Non-pigmented ciliary epithelial cell (primary cell): ENCODE results near the gene TNFAIP3.

Experiments
- DNase-seq: peaks from one replicate; pipeline ENCODE4 v3.0.0-alpha.2; 2010; ENCODE audit warnings: low read depth

The TNFAIP3 gene

DNA sequence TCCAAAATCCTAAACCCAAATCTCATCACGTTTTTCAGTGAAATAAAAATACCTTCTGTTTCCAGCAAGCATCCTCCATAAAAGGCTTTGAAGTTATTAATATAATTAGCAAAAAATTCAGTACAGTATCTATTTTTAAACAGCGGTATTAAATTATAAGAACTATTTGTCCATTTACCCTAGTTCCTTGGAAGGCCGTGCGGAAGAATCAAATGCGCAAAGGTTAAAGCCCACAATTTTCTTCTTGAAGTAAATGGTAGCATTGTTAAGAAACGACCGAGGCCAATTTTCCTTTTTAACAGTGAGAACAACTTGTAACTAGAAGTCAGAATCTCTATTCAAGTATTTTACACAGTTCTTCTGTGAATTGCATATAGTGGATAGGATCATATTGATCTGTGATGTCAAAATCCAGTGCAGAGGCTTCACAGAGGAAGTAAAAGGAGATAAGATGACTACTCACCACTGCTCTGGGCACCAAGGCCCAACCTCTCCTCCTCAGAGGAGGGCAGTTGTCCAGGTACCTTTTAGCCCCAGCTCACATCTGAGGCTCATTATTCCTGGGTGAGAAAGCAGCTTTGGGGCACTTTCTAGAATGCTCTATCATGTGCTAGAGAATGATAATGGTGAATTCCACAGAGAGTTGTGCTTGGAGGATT is 36.3 kb downstream of the TNFAIP3 start:
- no peak for DNase-seq

- DNase-seq = peak; percentile 22
These were observed 37.1 kb downstream of the TNFAIP3 start for GRCh38 chr6:137903933-137904821.

DNA sequence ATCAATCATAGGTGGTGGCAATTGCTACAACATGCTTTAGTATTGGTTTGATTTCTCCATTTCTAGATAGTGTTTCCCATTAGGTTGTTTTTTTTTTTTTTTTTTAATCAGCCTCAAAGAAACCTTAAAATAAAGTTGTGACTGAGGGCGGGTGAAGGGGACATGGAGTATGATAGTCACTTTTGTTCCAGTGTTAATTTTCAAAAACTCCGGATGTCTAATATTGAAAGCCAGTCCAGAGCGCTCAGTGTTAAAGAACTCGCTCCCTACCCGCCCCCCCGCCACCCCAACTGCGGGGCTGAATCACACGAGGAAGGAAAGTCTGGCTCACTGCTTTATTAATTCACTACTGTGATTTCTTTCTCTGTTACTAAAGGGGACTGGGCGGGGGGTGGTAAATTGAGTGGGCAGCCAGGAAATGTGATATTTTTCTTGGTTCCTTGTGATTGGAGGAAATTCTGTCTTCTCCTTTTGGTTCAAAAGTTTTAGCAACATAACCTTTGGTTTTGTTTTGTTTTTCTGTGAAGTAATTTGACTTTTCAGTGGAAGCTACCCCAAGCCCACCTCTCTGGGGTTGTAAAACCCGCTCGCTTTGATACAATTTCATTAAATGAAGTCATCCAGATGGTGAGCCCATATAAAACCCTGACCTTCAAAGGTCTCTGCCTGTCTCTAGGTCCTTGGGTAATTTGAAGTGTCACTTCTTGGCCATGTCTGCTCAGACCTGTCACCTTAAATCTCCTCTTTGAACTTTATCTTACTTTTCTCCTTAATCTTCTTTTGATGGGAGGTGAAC is 38.0 kb downstream of the TNFAIP3 start:
- no peak for DNase-seq

- DNase-seq = no peak
These were observed 39.0 kb downstream of the TNFAIP3 start for GRCh38 chr6:137906020-137906472.

DNA sequence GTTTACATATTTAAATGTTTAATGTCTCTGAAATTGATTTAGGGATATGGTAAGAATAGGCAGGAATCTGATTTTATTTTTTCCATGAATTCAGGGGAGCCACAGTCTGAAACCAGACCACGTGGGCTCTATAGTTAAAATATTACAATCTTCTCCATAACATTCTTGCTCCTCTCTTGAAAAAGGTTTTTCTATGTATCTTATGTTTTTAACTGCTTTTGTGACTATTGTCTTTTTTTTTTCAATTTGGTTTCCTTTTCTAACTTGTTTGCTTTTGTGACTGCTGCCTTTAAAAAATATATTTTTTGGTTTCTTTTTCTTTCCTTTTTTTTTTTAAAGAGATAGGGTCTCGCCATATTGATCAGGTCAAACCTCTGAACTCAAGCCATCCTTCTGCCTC is 40.1 kb downstream of the TNFAIP3 start:
- no peak for DNase-seq

GRCh38 chr6:137909533-137909932 is 42.5 kb downstream of the TNFAIP3 start:
- DNase-seq = no peak

DNA sequence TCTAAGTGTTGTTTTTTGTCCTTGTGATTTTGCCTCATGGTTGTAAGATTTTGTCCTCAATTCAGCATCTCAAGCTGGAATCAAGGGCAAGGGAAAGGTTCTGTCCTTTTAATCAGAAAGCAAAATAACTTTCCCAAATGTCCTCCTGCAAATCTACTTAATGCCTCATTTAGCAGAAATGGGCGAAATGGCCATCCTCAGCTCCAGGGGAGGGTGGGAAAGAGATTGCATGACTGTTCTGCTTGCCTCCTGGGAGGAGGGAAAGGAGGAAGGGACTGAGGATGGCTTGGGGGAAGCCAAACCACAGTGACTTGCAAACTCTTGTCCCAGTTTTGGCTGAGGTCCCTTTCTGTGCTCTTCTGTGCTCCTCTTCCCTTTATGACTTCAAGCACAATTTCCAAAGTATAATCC is 43.4 kb downstream of the TNFAIP3 start:
- DNase-seq = no peak

DNA sequence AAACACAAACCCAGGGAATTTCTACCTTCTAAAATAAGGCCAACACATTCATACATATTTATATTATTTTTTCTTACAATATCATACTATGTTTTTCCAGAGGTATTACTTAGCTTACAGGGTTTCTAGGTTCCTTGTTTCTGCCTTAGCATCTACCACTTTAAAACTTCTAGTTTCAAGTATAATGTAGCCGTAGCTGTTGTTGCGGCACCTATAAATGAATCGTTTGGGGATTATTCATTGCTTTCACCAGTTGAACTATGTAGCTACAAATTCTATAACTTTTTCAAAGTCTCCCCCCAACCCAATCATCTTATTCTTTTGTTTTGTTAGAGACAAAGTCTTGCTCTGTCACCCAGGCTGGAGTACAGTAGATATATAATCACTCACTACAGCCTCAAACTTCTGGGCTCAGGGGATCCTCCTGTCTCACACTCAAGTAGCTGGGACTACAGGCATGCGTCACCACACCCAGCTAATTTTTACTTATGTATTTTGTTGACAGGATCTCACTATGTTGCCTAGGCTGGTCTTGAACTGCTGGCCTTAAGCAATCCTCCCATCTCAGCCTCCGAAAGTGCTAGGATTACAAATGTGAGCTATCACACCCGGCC is 43.9 kb downstream of the TNFAIP3 start:
- no peak for DNase-seq

DNA sequence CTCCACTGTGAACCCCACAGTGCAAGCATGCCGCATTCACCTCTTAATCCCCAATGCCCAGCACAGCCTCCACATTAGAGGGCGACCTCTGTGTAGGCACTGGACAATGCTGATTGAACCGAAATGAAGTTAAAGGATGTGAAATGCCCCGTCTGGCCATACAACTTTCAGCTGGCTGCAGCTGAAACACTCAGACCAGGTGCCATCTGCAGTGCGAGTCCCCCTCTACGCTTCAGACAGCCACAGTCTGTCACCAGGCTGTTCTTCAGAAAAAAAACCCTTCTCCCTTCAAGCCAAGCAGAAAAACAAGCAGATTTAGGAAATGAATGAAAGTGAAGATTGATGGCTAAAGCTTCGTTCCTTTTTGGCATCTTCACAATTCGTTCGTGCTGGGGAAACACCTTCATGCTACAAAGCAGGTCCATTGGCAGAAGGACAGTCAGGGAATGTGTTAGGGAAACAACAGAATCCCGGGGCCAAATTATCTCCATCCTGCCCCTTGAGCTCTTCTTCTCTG is 44.7 kb downstream of the TNFAIP3 start:
- DNase-seq = no peak

GRCh38 chr6:137912813-137913212 is 45.8 kb downstream of the TNFAIP3 start:
- no peak for DNase-seq

DNA sequence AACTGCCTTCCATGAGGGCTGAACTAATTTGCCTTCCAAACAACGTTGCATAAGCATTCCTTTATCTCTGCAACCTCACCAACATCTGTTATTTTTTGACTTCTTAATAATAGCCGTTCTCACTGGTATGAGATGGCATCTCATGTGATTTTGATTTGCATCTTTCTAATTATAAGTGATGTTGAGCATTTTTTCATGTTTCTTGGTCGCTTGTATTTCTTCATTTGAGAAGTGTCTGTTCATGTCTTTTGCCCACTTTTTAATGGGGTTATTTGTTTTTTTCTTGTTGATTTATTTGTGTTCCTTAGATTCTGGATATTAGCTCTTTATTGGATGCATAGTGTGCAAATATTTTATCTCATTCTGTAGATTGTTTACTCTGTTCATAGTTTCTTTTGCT is 46.4 kb downstream of the TNFAIP3 start:
- DNase-seq = no peak

- DNase-seq = no peak
These were observed 47.0 kb downstream of the TNFAIP3 start for GRCh38 chr6:137913996-137914529.

GRCh38 chr6:137914530-137915193 is 47.6 kb downstream of the TNFAIP3 start:
- DNase-seq = no peak

DNA sequence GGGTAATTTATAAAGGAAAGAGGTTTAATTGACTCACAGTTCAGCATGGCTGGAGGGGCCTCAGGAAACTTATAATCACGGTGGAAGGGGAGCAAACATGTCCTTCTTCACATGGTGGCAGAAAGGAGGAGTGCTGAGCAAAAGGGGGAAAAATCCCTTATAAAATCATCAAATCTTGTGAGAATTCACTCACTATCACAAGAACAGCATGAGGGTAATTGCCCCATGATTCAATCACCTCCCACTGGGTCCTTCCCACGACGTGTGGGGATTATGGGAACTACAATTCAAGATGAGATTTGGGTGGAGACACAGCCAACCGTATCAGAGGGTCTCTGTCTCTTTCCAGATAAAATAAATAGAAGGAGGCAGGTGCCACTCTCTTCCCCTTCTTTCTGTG is 48.7 kb downstream of the TNFAIP3 start:
- DNase-seq = no peak

DNA sequence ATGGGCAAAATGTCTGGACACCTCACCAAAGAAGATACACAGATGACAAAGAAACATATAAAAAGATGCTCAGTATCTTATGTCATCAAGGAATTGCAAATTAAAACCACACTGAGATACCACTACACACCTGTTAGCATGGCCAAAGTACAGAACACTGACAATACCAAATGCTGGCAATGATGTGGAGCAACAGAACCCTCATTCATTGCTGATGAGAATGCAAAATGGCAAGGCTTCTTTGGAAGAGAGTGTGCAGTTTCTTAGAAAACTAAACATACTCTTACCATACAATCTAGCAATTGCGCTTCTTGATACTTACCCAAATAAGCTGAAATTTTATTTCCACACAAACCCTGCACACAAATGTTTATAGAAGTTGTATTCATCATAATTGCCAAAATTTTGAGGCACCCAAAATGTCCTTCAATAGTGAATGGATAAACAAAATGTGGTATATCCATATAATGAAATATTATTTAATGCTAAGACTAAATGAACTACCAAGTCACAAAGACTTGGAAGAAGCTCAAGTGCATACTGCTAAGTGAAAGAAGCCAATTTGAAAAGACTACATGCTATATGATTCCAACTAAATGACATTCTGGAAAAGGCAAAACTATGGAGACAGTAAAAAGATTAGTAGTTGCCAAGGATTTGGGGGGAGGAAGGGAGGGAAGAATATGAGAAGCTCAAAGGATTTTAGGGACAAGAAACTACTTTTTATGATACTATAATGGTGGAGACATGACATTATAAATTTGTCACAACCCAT is 50.7 kb downstream of the TNFAIP3 start:
- no peak for DNase-seq

DNA sequence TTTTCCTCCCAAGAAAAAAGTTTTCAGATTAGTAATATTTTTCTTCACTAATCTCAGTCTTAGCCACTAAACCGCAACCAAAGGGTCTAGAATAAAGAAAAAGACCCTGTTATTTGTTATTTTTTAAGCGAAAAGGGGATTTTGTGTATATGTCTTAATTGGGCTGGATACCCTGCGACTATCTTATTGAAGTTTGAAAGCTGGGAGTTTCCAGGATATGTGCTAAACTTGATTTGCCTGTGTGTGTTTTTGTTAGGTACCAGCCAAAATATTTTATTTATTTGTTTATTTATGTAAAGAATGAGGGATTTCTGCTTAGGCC is 52.4 kb downstream of the TNFAIP3 start:
- no peak for DNase-seq

DNA sequence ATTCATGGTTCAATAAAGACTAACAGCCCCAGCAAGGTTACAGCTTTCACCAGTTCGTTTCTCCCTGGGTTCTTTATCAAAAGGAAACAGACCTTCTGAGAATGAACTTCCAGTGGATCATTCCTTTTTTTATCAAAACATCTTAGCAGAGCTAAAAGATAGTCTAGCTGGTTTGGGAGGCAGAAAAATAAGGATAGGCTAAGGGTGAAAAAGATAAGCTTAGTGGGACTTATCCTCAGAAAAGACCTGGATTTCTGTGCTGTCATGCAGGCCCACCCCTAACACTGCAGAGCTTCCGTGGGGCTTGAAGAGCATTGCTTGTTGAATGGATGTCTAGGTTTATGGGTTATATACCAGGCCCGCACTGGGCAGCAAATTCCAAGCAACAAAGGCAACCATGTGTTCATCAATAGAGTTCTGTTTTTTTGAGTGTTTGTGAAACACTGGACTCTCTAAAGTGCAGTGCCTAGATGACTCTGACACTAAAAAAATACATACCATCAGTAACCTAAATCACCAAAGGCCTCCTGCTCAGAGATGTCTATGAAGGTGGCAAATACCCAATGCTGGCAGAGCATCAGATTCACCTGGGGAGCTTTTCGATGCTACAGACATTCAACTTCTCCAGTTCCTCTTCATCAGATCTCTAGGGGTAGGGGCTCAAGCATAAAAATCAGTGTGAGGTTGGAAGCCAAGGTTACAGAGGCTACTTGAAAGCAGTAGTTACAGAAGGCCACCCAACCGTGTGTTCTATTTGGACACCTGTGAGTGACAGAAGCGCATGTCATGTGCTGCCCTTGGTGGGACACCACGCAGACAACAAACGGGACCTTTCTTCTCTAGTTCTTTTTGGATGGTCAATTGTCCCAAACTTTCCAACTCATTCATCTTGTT is 53.0 kb downstream of the TNFAIP3 start:
- no peak for DNase-seq

DNA sequence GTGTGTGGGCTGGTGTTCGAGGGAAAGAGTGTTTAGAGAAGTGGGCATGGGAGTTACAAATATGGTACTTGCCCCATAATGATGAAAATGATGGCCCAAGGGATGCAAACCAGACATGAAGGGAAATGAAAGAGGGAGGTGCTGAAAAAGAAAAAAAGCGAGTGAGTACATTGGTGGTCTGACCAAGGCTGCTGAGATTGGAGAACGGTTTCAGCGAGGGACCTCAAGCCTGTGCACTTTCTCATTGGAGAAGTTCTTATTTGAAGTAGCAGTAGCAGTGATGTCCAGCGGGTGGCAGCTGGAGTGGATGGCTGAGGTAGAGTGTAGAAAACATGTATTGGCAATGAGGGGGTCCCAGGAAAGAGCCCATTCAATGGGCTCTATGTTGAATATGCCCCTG is 54.8 kb downstream of the TNFAIP3 start:
- DNase-seq = no peak

- no peak for DNase-seq
These were observed 57.0 kb downstream of the TNFAIP3 start for GRCh38 chr6:137923866-137924653.
